Heart right ventricle (tissue), 16 donors: ENCODE results near the gene AKT1S1. TPM values are rescaled to one million over a fixed set of nuclear protein-coding genes. Genes with fewer than 3 reads are reported as not detected.

Experiments
- ATAC-seq, 8 donors: fragments of 200-7000 bp; cut with Tn5 transposase; one replicate each; pipeline ENCODE4 v1.9.1; 2020; ENCODE audit warnings: mild to moderate bottlenecking in 8 of 8, moderate library complexity in 8 of 8, moderate number of reproducible peaks in 1 of 8
- DNase-seq, 2 donors: peaks; one replicate each; pipeline ENCODE4 v3.0.0-alpha.2; 2020
- H3K27ac ChIP-seq, 10 donors: fragments of 200-600 bp; sonication (generic) in 2 of 10; one replicate each; pipeline versions ENCODE4 v1.5.0 to v1.8.0; 2020 to 2022; ENCODE audit warnings: mild to moderate bottlenecking in 3 of 10
- H3K27me3 ChIP-seq, 7 donors: fragments of 200-600 bp; one replicate each; pipeline ENCODE4 v1.8.0; 2021 to 2022; ENCODE audit warnings: mild to moderate bottlenecking in 2 of 7
- H3K36me3 ChIP-seq, 9 donors: fragments of 200-600 bp; sonication (generic) in 1 of 9; one replicate each; pipeline versions ENCODE4 v1.5.0 to v1.8.0; 2020 to 2022; ENCODE audit warnings: mild to moderate bottlenecking in 2 of 9
- H3K4me1 ChIP-seq, 9 donors: fragments of 200-600 bp; sonication (generic) in 1 of 9; one replicate each; pipeline versions ENCODE4 v1.5.0 to v1.8.0; 2020 to 2022; ENCODE audit warnings: mild to moderate bottlenecking in 4 of 9
- H3K4me3 ChIP-seq, 10 donors: fragments of 200-600 bp; sonication (generic) in 2 of 10; one replicate each; pipeline versions ENCODE4 v1.5.0 to v1.8.0; 2020 to 2022; ENCODE audit warnings: mild to moderate bottlenecking in 7 of 10, moderate library complexity in 2 of 10
- H3K9me3 ChIP-seq, 11 donors: fragments of 200-600 bp in 10 of 11; sonication (generic) in 2 of 11; one replicate each; pipeline versions ENCODE4 v1.5.0 to v1.8.0; 2013 to 2022; ENCODE audit warnings: mild to moderate bottlenecking in 2 of 11, control low read depth in 1 of 11, moderate library complexity in 1 of 11
- WGBS, 2 donors: extraction: QIAGEN DNeasy Blood & Tissue Kit; methylation state at CpG; one replicate each; pipeline ENCODE4 v1.1.7; 2013; ENCODE audit warnings: inconsistent platforms in 1 of 2; 5-methylcytosine and 5-hydroxymethylcytosine counted together
- intact Hi-C, 10 donors: fragments of 100-400 bp; cut with DNase I; formaldehyde crosslinking; loops; one replicate each; pipeline versions ENCODE4 v1.11.1 to v1.14.2; 2022
- polyA plus RNA-seq, 2 donors: library from polyadenylated mRNA; stranded (reverse); fragments of 200-250 nt; gene quantifications; one replicate each; pipeline ENCODE4 v1.2.3, GENCODE V29; 2013
- total RNA-seq, 10 donors: library from RNA; stranded (reverse); fragmentation: NEBNext Ultra II Directional in 3 of 10; extraction: Animal tissue kit (Norgen Biotek cat#: 25700) in 3 of 10; gene quantifications; one replicate each; pipeline versions ENCODE4 v1.2.1 to v1.2.4, GENCODE V29; 2021 to 2023
- TF ChIP-seq, protein P1 (sequence below), 9 donors: fragments of 200-600 bp; sonication (generic) in 2 of 9; IDR thresholded peaks; one replicate each; pipeline versions ENCODE4 v1.5.0 to v1.8.0; 2021 to 2022; ENCODE audit warnings: antibody characterized with exemption in 9 of 9, mild to moderate bottlenecking in 5 of 9, moderate library complexity in 1 of 9
- donor health status: Arrhythmogenic right ventricular cardiomyopathy.
- donor health status: ischemic (EF 13 %, LVEDD 7.1; RV severe dilation, severe dysfunction).
- donor health status: healthy with polysubstance abuse.
- donor health status: DM: no; HTN: yes; CAD: no.
- donor health status: DM: no; HTN: no; CAD: no.
- donor health status: ischemic (EF 25% LVEDD 6.9; RV normal size, moderate dysfunction).
- donor health status: ischemic (EF 25% LVEDD 5.7; RV mildly dilated, moderate dysfunction).
- donor health status: healthy.
- donor health status: DM: yes; HTN: yes; CAD: no.
- donor health status: Ischemic cardiomyopathy.
- donor health status: ischemic (EF 35%, LVEDD 5.7; RV mildly dilated, moderate dysfunction).
- donor health status: nonischemic (EF 11% LVEDD 7.7; RV severe dilation, severe dysfunction).
- donor health status: DM: yes; HTN: yes; CAD: no.
- donor health status: PGD.
- donor health status: ischemic (EF 29% LVEDD 5.4; RV normal size, mild dysfunction).
- donor health status: nonischemic (EF 23%, LVEDD 6.1; RV moderate dilation, normal function).

AKT1S1 gene
- total and polyA plus RNA-seq, 12 donors, result 26.0 to 51.9 (median 32.8) TPM

- ATAC-seq (no peak), DNase-seq (no peak)
- TF ChIP-seq, protein P1, sequence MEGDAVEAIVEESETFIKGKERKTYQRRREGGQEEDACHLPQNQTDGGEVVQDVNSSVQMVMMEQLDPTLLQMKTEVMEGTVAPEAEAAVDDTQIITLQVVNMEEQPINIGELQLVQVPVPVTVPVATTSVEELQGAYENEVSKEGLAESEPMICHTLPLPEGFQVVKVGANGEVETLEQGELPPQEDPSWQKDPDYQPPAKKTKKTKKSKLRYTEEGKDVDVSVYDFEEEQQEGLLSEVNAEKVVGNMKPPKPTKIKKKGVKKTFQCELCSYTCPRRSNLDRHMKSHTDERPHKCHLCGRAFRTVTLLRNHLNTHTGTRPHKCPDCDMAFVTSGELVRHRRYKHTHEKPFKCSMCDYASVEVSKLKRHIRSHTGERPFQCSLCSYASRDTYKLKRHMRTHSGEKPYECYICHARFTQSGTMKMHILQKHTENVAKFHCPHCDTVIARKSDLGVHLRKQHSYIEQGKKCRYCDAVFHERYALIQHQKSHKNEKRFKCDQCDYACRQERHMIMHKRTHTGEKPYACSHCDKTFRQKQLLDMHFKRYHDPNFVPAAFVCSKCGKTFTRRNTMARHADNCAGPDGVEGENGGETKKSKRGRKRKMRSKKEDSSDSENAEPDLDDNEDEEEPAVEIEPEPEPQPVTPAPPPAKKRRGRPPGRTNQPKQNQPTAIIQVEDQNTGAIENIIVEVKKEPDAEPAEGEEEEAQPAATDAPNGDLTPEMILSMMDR (IDR thresholded peaks at IDR 0.05), result no peak
- Histone ChIP-seq H3K4me1 (peaks cover 0 to 25% (median 6%) of the 10 kb centered on the region in 9 donors), H3K36me3 (peaks cover 0 to 15% (median 0%) of the 10 kb centered on the region in 9 donors), H3K27me3 (no peaks in the 10 kb centered on the region), H3K27ac (no peak overlapping the region), H3K4me3 (no peak overlapping the region), H3K9me3 (peaks cover 0 to 10% (median 0%) of the 10 kb centered on the region in 11 donors)
- intact Hi-C loops, result no loop called here
- WGBS, 2 donors, result 66 to 71% methylated on average over 3 of the region's 3 CpGs
Measured at GRCh38 chr19:49845414-49845813, 31.7 kb downstream of the AKT1S1 start.

- H3K36me3 ChIP-seq, result peaks cover 0 to 25% (median 4%) of the 10 kb centered on the region in 9 donors
- no peak overlapping the region for H3K27ac ChIP-seq
- ATAC-seq, result no peak
- no peak overlapping the region for H3K4me3 ChIP-seq
- intact Hi-C loops, result no loop called here
- peaks cover 0 to 7% (median 0%) of the 10 kb centered on the region in 11 donors for H3K9me3 ChIP-seq
- H3K4me1 ChIP-seq, result peaks cover 0 to 17% (median 0%) of the 10 kb centered on the region in 9 donors
- 87 to 90% methylated on average over 18 of the region's 18 CpGs for WGBS, 2 donors
- H3K27me3 ChIP-seq, result no peaks in the 10 kb centered on the region
- no peak for DNase-seq
- TF ChIP-seq, protein P1 (IDR thresholded peaks at IDR 0.05), result no peak
Measured at GRCh38 chr19:49844138-49845095, 32.7 kb downstream of the AKT1S1 start.

DNA sequence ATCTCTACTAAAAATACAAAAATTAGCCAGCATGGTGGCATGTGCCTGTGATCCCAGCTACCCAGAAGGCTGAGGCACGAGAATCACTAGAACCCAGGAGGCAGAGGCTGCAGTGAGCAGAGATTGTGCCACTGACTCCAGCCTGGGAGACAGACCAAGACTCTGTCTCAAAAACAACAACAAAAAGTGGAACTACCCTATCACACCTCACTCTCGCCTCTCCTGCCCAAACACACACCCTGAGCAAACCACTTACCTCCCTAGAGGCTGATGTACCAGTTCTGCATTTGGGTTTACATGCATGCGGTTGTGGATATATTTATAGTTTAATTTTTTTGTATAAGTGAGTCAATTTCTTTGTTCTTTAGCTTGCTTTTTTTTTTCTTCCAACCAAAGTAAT lies 33.9 kb downstream of the AKT1S1 start:
- H3K4me3 ChIP-seq, result no peak overlapping the region
- H3K4me1 ChIP-seq, result peaks cover 0 to 6% (median 0%) of the 10 kb centered on the region in 9 donors
- 93 to 94% methylated on average over 3 of the region's 3 CpGs for WGBS, 2 donors
- intact Hi-C loops, result no loop called here
- TF ChIP-seq, protein P1 (IDR thresholded peaks at IDR 0.05), result no peak
- H3K27me3 ChIP-seq, result no peaks in the 10 kb centered on the region
- H3K9me3 ChIP-seq, result no peaks in the 10 kb centered on the region
- ATAC-seq (no peak), DNase-seq (no peak)
- H3K27ac ChIP-seq, result no peak overlapping the region
- peaks cover 0 to 37% (median 11%) of the 10 kb centered on the region in 9 donors for H3K36me3 ChIP-seq

DNA sequence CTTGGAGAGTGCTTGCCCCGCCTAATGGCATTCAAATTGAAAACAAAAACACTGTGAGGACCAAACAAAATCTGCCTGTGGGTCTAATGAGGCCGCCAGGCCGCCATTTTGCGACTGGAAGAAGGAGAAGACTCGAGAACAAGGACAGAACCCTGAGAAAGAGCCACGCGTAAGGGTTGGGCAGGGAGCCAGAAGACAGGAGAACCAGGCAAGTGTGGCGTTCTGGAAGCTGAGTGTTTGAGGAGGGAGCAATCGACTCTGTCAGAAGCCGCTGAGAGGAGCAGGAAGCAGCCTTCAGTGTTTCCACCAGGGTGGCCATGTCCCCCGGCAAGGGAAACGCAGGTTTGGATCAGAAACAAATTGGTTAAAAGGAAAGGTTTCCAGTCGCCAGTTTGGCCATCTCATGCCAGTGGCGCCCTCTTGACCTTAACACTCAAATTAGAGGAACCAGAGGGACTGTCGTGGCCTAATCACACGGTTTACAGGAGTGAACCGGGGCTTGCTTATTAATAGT lies 36.4 kb downstream of the AKT1S1 start:
- 76 to 82% methylated on average over 17 of the region's 17 CpGs for WGBS, 2 donors
- TF ChIP-seq, protein P1 (IDR thresholded peaks at IDR 0.05), result no peak
- intact Hi-C loops, result no loop called here

More for the DNA sequence above, 36.4 kb downstream of the AKT1S1 start:
- no peaks in the 10 kb centered on the region for H3K27me3 ChIP-seq
- no peaks in the 10 kb centered on the region for H3K9me3 ChIP-seq
- no peak overlapping the region for H3K4me3 ChIP-seq
- no peak for DNase-seq
- ATAC-seq, result no peak
- no peak overlapping the region for H3K27ac ChIP-seq
- H3K36me3 ChIP-seq, result peaks cover 0 to 62% (median 25%) of the 10 kb centered on the region in 9 donors
- peaks cover 0 to 5% (median 0%) of the 10 kb centered on the region in 9 donors for H3K4me1 ChIP-seq
